Activated CD4-positive, alpha-beta T cell treated with anti-CD3 and anti-CD28 coated beads for 36 hours (primary cell): Measurements from ENCODE around the gene ABCA3. TPM values are rescaled to one million over a fixed set of nuclear protein-coding genes. Genes with fewer than 3 reads are reported as not detected.

ENCODE experiments used
- ATAC-seq: fragments of 200-7000 bp; cut with Tn5 transposase; one replicate; pipeline ENCODE4 v1.10.0; 2021; ENCODE audit warnings: mild to moderate bottlenecking, moderate library complexity
- CTCF ChIA-PET: fragments of 350-600 bp; sonication (Branson Sonifier 250); formaldehyde crosslinking; loops from one replicate; lab custom pipeline; 2021; ENCODE audit warnings: antibody characterized with exemption; lab: Charles Lee
- POLR2A ChIA-PET: fragments of 350-600 bp; sonication (Branson Sonifier 250); formaldehyde crosslinking; loops from one replicate; lab custom pipeline; 2021; ENCODE audit warnings: antibody characterized with exemption, inconsistent platforms; lab: Charles Lee
- DNase-seq: peaks from one replicate; pipeline ENCODE4 v3.0.0-alpha.2; 2020
- H3K27ac Mint-ChIP-seq: one replicate; pipeline ENCODE4 v1.8.0; 2021; ENCODE audit warnings: mixed read lengths
- H3K27me3 Mint-ChIP-seq: one replicate; pipeline ENCODE4 v1.8.0; 2021; ENCODE audit warnings: mixed read lengths
- H3K36me3 Mint-ChIP-seq: one replicate; pipeline ENCODE4 v1.8.0; 2021; ENCODE audit warnings: low read depth, mixed read lengths
- H3K4me1 Mint-ChIP-seq: one replicate; pipeline ENCODE4 v1.8.0; 2021; ENCODE audit warnings: mixed read lengths
- H3K4me3 Mint-ChIP-seq: one replicate; pipeline ENCODE4 v1.8.0; 2021; ENCODE audit warnings: mild to moderate bottlenecking, moderate library complexity, mixed read lengths
- H3K9me3 Mint-ChIP-seq: one replicate; pipeline ENCODE4 v1.8.0; 2021; ENCODE audit warnings: low read depth, mixed read lengths
- intact Hi-C, 2 experiments: fragments of 100-400 bp; cut with DNase I in 1 of 2; cut with micrococcal nuclease in 1 of 2; formaldehyde crosslinking; loops; one replicate each; pipeline versions ENCODE4 v1.14.2 to v1.15.1; 2022 to 2024; cut with DNase I, micrococcal nuclease
- total RNA-seq, 2 experiments: library from RNA; stranded (reverse); gene quantifications; one replicate each; pipeline ENCODE4 v1.2.3, GENCODE V29; 2021

Gene ABCA3
- total RNA-seq, 2 experiments from 2014 or later: 6.0 to 7.2 TPM

DNA sequence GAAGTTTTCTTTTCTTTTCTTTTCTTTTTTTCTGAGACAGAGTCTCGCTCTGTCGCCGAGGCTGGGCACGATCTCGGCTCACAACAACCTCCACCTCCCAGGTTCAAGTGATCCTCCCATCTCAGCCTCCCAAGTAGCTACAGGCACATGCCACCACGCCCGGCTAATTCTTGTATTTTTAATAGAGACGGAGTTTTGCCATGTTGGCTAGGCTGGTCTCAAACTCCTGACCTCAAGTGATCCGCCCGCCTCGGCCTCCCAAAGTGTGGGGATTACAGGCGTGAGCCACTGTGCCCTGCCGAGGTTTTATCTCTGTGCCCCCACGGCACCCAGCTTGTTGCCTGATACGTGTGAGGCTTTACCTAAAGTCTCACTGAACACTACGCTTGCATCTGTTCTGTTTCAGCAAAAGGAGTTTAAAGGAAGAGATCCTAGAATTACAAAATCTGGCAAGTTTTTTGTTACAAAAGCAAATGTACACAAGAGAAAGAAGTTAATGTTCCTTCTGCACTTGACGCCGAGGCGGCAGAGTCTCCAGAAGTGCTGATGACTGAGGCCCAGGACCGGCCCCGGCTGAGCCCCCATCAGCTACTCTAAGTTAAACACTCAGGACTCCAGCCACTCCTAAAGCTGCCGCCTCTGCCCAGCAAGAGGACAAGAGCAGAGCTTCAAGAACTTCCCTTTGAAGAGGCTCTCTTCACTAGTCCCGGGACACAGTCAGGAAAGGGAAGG is 9.2 kb downstream of the ABCA3 start:
- peaks cover 2% of the 10 kb centered on the region for H3K27me3 Mint-ChIP-seq
- no peak overlapping the region for H3K4me3 Mint-ChIP-seq
- H3K9me3 Mint-ChIP-seq: no peaks in the 10 kb centered on the region
- no peaks in the 10 kb centered on the region for H3K36me3 Mint-ChIP-seq
- no peaks in the 10 kb centered on the region for H3K4me1 Mint-ChIP-seq
- intact Hi-C loops: loop anchor here in 1 of 2 experiments (10.0 kb wide), 1 partner anchor 327 kb away; the partner anchor contains the start of gene ZNF598
- ChIA-PET POLR2A (interaction anchor here (0.6 kb wide), 1 partner anchor 165 kb away, joined by 3 read pairs; no protein-coding TSS in a partner anchor), CTCF (interaction anchor here (0.5 kb wide), 1 partner anchor 23 kb away, joined by 3 read pairs; no protein-coding TSS in a partner anchor)
- no peak overlapping the region for H3K27ac Mint-ChIP-seq
- ATAC-seq (no peak), DNase-seq (no peak)

DNA sequence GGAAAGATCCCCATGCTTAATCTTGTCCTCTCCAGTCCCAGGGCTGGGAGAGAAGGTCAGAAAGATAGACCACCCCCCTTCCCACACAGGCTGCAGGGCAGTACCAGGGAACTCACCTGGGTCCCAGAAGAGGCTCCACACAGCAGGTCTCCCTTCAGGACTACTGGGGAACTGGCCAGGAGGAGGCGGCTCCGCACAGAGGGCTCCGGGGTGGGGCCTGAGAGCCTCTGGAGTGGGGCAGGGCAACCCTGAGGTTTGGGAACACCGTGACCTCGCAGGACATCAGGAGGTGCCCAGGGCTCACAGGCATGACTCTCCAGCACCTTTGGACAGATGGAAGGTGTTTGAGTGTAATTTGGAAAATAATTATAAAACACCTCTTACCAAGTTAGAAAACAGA is 11.0 kb downstream of the ABCA3 start:
- Mint-ChIP-seq H3K9me3 (no peaks in the 10 kb centered on the region), H3K4me3 (no peak overlapping the region), H3K27me3 (peaks cover 2% of the 10 kb centered on the region), H3K27ac (no peak overlapping the region), H3K4me1 (no peaks in the 10 kb centered on the region), H3K36me3 (no peaks in the 10 kb centered on the region)
- ATAC-seq: no peak
- ChIA-PET POLR2A (no interaction called here), CTCF (no interaction called here)
- intact Hi-C loops: no loop called here
- DNase-seq: no peak

DNA sequence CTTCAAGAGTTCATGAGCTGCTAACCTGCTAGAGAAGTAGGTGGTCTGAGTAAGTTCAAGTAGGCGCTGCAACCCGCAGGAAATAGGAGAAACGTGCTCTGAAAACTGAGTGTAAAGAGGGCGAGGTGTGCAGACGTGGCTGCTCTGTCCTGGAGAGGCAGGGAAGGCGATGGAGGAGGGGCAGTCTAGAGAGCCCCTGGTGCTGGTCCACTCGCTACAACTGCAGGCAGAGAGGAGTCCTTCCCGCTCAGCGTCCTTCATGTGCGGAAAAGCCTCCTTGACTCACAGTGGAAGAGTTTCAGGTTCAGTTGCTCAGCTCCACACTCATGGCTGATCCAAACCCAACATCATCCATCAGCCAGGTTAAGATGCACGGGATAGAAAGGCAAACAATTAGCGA is 12.1 kb downstream of the ABCA3 start:
- H3K27me3 Mint-ChIP-seq: peaks cover 2% of the 10 kb centered on the region
- intact Hi-C loops: no loop called here
- DNase-seq: no peak
- ChIA-PET POLR2A (no interaction called here), CTCF (no interaction called here)
- H3K4me1 Mint-ChIP-seq: no peaks in the 10 kb centered on the region
- H3K9me3 Mint-ChIP-seq: no peaks in the 10 kb centered on the region
- no peaks in the 10 kb centered on the region for H3K36me3 Mint-ChIP-seq
- ATAC-seq: no peak
- H3K27ac Mint-ChIP-seq: no peak overlapping the region
- H3K4me3 Mint-ChIP-seq: no peak overlapping the region

DNA sequence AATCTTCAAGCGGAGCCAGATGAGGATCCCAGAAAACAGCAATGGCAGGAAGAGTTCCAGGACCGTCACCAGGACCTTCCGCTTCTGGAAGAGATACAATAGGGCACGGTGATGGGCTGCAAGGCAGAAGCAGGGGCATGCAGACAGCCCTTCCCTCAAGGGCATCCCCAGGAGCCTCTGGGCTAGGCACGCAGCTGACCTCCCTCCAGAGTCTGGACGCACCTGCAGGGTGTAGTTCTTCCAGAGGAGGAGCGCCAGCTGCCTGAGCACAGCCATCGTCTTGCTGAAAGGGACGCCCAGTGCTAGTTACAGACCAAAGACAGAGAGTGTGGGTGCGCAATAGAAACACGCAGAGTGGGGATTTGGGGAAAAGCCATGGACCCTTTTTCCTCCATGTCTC is 14.3 kb downstream of the ABCA3 start:
- no peak for DNase-seq
- Mint-ChIP-seq H3K36me3 (no peaks in the 10 kb centered on the region), H3K4me1 (no peaks in the 10 kb centered on the region), H3K9me3 (no peaks in the 10 kb centered on the region), H3K27ac (no peak overlapping the region), H3K27me3 (peaks cover 2% of the 10 kb centered on the region), H3K4me3 (no peak overlapping the region)
- POLR2A ChIA-PET: no interaction called here
- no peak for ATAC-seq
- CTCF ChIA-PET: no interaction called here
- intact Hi-C loops: no loop called here

DNA sequence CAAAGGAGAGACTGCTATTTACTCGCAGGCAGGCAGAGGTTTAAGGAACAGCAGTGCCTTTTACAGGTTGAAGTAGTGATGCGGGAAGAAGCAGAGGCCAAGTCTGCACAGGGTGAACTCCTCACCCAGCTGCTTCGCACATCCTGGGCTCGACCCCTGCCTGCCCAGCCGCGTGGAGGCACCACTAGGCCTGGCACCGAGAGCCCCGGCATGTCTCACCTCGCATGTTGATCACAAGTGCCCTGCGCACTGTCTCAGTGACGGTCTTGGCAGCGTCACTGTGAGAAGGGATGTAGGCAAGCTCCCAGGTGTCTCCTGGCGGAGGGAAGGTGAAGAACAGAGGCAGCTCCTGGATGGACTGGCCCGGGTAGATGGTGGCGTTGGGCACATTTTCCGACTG is 14.7 kb downstream of the ABCA3 start:
- DNase-seq (no peak), ATAC-seq (no peak)
- Mint-ChIP-seq H3K9me3 (no peaks in the 10 kb centered on the region), H3K36me3 (no peaks in the 10 kb centered on the region), H3K27ac (no peak overlapping the region), H3K4me1 (no peaks in the 10 kb centered on the region), H3K4me3 (no peak overlapping the region), H3K27me3 (peaks cover 2% of the 10 kb centered on the region)
- ChIA-PET POLR2A (no interaction called here), CTCF (no interaction called here)
- intact Hi-C loops: no loop called here

DNA sequence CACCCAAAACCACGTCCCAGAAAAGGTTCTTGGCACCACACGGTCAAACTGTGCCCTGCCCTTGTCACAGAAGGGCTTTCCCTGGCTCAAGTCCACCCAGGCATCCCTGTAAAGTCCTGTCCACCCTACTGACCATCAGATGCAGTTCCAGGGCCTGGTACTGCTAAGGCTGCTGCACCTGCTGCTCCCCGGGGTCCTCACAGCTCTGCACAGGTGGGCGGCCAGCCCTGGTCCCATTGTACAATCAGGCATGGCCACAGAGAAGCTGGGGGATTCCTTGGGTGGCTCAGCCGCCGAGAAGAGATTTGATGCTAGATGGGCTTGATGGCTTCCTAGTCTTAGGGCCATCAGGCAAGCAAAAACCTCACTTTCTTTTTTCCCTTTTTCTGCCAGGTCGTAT is 15.3 kb downstream of the ABCA3 start:
- H3K27ac Mint-ChIP-seq: no peak overlapping the region
- POLR2A ChIA-PET: interaction anchor here (0.6 kb wide), 1 partner anchor 96 kb away, joined by 3 read pairs; no protein-coding TSS in a partner anchor

DNA sequence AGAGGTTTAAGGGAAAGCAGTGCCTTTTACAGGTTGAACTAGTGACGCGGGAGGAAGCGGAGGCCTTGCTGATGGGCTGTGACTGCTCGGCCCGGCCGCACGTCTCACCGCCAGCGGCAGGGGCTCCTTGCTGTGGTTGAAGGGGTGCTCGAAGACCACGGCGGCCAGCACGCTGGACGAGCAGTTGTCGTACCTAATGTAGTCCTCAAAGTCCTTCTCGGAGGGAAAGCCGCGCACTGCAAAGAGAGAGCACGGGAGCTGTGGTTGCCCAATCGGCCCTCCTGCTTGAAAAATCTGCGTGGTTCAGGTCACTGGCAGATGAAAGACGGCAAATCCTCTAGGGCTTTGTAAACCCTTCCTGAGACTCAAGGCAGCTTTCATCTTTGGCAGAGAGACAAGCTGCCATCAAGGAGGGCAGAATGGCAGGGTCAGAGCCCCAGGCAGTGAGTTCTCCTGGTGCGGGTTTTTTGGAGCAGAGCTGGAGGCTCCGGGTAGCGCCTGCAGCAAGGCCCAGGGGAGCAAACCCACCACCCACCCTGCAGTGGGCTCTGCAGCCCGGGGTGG is 16.1 kb downstream of the ABCA3 start:
- Mint-ChIP-seq H3K27me3 (peaks cover 2% of the 10 kb centered on the region), H3K36me3 (no peaks in the 10 kb centered on the region), H3K4me1 (no peaks in the 10 kb centered on the region), H3K9me3 (no peaks in the 10 kb centered on the region), H3K27ac (no peak overlapping the region), H3K4me3 (no peak overlapping the region)
- intact Hi-C loops: no loop called here
- no peak for ATAC-seq
- no peak for DNase-seq
- CTCF ChIA-PET: interaction anchor here (0.6 kb wide), 1 partner anchor 16 kb away, joined by 3 read pairs; no protein-coding TSS in a partner anchor
- POLR2A ChIA-PET: no interaction called here

More for the DNA sequence above, 15.3 kb downstream of the ABCA3 start:
- Mint-ChIP-seq H3K4me3 (no peak overlapping the region), H3K9me3 (no peaks in the 10 kb centered on the region), H3K27me3 (peaks cover 2% of the 10 kb centered on the region), H3K36me3 (no peaks in the 10 kb centered on the region), H3K4me1 (no peaks in the 10 kb centered on the region)
- DNase-seq (no peak), ATAC-seq (no peak)
- intact Hi-C loops: no loop called here
- CTCF ChIA-PET: no interaction called here

DNA sequence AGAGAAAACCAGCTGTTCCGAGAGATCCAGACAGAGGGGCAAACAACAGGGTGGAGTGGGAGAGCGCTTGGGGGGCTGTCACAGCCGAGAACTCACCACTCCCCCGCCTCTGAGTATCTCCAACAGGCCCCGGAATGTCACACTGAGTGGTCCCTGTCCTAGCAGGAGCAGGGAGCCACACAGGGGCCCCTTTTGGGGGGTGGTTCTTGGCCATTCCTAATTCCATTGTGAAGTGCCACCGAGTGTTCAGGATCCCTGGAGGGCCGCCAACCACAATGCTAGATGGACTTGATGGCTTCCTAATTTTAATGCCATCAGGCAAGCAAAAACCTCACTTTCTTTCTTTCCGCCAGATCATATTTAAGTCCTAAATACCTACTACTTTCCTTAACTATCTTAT is 16.8 kb downstream of the ABCA3 start:
- CTCF ChIA-PET: no interaction called here
- DNase-seq: no peak

DNA sequence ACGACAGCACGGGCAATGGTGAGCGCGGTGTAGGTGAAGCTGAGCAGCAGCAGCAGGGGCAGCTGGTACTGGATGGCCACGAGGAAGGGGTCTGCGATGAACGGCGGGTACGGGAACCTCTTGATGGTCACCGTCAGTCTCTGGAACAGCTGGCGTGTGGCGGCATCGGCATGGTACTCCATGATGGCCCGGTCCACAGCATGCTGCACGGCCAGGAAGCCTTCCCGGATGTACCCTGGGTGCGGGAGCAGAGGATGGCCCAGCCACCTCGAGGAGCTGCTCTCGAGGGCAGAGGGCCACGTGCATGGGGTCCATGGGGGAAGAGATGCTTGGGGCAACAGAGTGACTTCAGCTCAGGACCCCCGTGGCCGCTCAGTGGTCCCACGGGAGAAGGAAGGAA is 20.9 kb downstream of the ABCA3 start:
- Mint-ChIP-seq H3K9me3 (no peaks in the 10 kb centered on the region), H3K4me3 (no peak overlapping the region), H3K4me1 (no peaks in the 10 kb centered on the region), H3K27ac (no peak overlapping the region), H3K27me3 (no peaks in the 10 kb centered on the region), H3K36me3 (peaks cover 3% of the 10 kb centered on the region)
- ChIA-PET POLR2A (interaction anchor here (0.6 kb wide), 1 partner anchor 330 kb away, joined by 4 read pairs; no protein-coding TSS in a partner anchor), CTCF (interaction anchor here (0.6 kb wide), 1 partner anchor 110 kb away, joined by 3 read pairs; the partner anchor contains the start of gene CCNF)
- ATAC-seq: no peak
- intact Hi-C loops: no loop called here
- DNase-seq: no peak

More for the DNA sequence above, 16.8 kb downstream of the ABCA3 start:
- Mint-ChIP-seq H3K9me3 (no peaks in the 10 kb centered on the region), H3K27me3 (peaks cover 2% of the 10 kb centered on the region), H3K4me1 (no peaks in the 10 kb centered on the region), H3K4me3 (no peak overlapping the region), H3K27ac (no peak overlapping the region), H3K36me3 (peaks cover 1% of the 10 kb centered on the region)
- intact Hi-C loops: no loop called here
- no peak for ATAC-seq
- POLR2A ChIA-PET: no interaction called here

DNA sequence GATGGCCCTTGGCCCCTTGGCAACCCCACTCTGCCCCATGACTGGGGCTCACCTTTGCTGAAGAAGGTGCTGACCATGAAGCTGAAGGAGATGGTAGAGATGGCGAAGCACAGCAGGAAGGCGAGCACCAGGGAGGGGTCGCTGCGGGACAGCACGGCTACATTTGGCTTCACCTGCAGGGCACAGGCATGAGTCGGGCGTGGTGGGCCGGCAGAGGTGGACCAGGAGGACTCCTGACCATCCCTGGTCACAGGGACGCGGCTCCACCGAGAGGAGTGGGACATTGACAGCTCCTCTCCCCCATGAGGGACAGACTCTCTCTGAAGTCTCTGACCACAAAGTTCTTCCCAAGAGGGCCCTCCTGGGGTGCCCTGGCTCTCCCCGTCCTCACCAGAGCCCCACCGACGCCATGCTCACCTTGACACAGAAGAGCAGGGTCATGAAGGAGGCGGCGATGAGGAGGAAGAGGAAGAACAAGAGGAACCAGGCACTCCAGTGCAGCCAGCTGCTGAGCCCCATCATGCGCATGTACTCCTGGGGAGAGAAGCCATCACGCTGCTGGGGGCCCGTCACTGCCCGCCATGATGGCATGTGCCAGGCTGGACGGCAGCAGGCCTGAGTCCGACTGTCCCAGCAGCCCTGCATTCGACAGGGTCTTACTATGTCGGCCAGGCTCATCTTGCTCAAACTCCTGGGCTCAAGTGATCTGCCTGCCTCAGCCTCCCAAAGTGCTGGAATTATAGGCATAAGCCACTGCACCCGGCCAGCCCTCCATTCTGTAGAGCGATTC is 23.1 kb downstream of the ABCA3 start:
- Mint-ChIP-seq H3K36me3 (peaks cover 3% of the 10 kb centered on the region), H3K27me3 (no peaks in the 10 kb centered on the region), H3K4me1 (no peaks in the 10 kb centered on the region), H3K27ac (no peak overlapping the region), H3K4me3 (no peak overlapping the region), H3K9me3 (no peaks in the 10 kb centered on the region)
- intact Hi-C loops: no loop called here
- ChIA-PET POLR2A (no interaction called here), CTCF (interaction anchor here (0.6 kb wide), 1 partner anchor 22 kb away, joined by 3 read pairs; no protein-coding TSS in a partner anchor)
- no peak for ATAC-seq
- no peak for DNase-seq
